Sigmoid colon (tissue), 4 donors: Measurements from ENCODE around the gene TMTC2.

ENCODE experiments used
- EP300 ChIP-seq, 4 donors: sonication (generic); formaldehyde crosslinking; IDR thresholded peaks; one replicate each; pipeline ENCODE4 v1.6.1; 2017; ENCODE audit warnings: antibody characterized with exemption in 4 of 4
- POLR2A ChIP-seq, 2 donors: fragments of 450-650 bp; IDR thresholded peaks; one replicate each; pipeline ENCODE4 v1.6.1; 2016; ENCODE audit warnings: antibody characterized with exemption in 2 of 2, mild to moderate bottlenecking in 2 of 2, moderate library complexity in 2 of 2
- POLR2AphosphoS5 ChIP-seq, 4 donors: sonication (generic); formaldehyde crosslinking; IDR thresholded peaks; one replicate each; pipeline ENCODE4 v1.6.1; 2017; ENCODE audit warnings: antibody characterized with exemption in 4 of 4
- TF ChIP-seq, protein P1 (sequence below), 4 experiments: fragments of 450-650 bp in 3 of 4; fragments of 200-600 bp in 1 of 4; IDR thresholded peaks; one replicate each; pipeline ENCODE4 v1.5.1; 2016 to 2019; ENCODE audit warnings: antibody characterized with exemption in 4 of 4, mild to moderate bottlenecking in 3 of 4, moderate library complexity in 2 of 4

DNA sequence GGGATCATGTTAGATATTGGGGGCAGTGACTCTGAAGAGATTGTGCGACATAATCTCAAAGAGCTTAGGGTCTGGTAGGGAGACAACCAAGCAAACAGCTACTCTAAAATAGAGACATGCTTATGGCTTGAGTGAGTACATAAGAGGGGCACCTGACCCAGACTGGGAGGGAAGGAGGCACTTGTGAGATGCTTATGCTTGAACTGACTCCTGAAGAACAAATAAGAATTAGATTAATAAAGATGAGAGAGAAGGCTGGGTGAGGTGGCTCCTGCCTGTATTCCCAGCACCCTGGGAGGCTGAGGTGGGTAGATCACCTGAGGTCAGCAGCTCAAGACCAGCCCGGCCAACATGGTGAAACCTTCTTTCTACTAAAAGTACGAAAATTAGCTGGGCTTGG is 19.1 kb downstream of the TMTC2 start:
- TF ChIP-seq, protein P1, sequence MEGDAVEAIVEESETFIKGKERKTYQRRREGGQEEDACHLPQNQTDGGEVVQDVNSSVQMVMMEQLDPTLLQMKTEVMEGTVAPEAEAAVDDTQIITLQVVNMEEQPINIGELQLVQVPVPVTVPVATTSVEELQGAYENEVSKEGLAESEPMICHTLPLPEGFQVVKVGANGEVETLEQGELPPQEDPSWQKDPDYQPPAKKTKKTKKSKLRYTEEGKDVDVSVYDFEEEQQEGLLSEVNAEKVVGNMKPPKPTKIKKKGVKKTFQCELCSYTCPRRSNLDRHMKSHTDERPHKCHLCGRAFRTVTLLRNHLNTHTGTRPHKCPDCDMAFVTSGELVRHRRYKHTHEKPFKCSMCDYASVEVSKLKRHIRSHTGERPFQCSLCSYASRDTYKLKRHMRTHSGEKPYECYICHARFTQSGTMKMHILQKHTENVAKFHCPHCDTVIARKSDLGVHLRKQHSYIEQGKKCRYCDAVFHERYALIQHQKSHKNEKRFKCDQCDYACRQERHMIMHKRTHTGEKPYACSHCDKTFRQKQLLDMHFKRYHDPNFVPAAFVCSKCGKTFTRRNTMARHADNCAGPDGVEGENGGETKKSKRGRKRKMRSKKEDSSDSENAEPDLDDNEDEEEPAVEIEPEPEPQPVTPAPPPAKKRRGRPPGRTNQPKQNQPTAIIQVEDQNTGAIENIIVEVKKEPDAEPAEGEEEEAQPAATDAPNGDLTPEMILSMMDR (IDR thresholded peaks at IDR 0.05): no peak
- TF ChIP-seq POLR2AphosphoS5 (IDR thresholded peaks at IDR 0.05) (no peak), POLR2A (IDR thresholded peaks at IDR 0.05) (no peak), EP300 (IDR thresholded peaks at IDR 0.05) (no peak)
